ENCODE measurements around the gene NSMCE1. TPM values are rescaled to one million over a fixed set of nuclear protein-coding genes. Genes with fewer than 3 reads are reported as not detected.
A peak's percentile ranks its signal among the peaks of the same experiment; 100 is the strongest.

Gene NSMCE1
- total RNA-seq, 4 donors from 2014 or later: 20.9 to 41.3 (median 30.6) TPM

DNA sequence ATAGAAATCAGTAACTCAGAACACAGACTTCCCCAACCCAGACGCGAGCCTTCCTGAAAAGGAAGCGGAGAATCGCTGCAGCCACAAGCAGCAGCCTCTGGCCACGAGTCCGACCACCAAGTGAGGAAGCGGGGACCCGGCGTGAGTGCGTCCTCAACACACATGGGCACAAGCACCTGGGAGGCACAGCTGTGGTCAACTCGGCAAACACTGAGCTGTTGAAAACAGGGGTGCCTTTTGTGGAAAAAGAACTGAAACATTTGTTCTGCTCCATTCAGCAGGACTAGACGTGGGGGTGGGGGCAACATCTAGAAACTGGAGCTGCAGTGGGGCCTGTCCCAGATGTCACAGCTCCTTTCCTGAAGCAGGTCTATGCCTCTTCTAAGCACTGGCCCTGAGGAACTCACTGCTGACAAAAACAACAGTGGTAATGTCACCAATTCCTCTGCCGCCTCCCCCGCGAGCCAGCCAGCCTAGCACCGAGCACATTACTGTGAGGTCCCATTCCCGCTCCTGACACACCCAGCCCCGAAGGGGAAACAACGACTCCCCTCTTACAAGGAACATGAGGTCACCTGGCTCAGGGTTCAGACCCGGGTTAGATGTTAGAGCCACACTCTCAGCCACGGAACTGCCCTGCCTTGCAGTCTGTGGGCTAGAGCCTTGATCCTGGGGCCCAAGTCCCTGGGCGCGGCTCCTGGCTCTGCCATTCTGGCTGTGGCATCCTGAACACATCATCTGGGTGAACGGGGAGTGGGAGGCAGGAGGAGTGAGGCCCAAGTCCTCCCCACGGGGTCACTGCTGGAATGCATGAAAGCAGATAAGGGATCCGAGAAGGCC is 36.3 kb downstream of the NSMCE1 start:
- H3K36me3 ChIP-seq: peaks cover 0 to 9% (median 0%) of the 10 kb centered on the region in 3 donors
- H3K27me3 ChIP-seq: no peaks in the 10 kb centered on the region
- H3K9me3 ChIP-seq: no peaks in the 10 kb centered on the region
- TF ChIP-seq POLR2A (IDR thresholded peaks at IDR 0.05): peak in 1 of 2 donors; percentile 19
- TF ChIP-seq, protein P1, sequence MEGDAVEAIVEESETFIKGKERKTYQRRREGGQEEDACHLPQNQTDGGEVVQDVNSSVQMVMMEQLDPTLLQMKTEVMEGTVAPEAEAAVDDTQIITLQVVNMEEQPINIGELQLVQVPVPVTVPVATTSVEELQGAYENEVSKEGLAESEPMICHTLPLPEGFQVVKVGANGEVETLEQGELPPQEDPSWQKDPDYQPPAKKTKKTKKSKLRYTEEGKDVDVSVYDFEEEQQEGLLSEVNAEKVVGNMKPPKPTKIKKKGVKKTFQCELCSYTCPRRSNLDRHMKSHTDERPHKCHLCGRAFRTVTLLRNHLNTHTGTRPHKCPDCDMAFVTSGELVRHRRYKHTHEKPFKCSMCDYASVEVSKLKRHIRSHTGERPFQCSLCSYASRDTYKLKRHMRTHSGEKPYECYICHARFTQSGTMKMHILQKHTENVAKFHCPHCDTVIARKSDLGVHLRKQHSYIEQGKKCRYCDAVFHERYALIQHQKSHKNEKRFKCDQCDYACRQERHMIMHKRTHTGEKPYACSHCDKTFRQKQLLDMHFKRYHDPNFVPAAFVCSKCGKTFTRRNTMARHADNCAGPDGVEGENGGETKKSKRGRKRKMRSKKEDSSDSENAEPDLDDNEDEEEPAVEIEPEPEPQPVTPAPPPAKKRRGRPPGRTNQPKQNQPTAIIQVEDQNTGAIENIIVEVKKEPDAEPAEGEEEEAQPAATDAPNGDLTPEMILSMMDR (IDR thresholded peaks at IDR 0.05): no peak
- H3K4me3 ChIP-seq: no peak overlapping the region
- H3K4me1 ChIP-seq: peaks cover 20 to 80% (median 34%) of the 10 kb centered on the region in 4 donors
- peak overlapping the region; percentile 62 to 85 (median 80) for H3K27ac ChIP-seq
- DNase-seq: peak; percentile 82 to 88 (median 86)

DNA sequence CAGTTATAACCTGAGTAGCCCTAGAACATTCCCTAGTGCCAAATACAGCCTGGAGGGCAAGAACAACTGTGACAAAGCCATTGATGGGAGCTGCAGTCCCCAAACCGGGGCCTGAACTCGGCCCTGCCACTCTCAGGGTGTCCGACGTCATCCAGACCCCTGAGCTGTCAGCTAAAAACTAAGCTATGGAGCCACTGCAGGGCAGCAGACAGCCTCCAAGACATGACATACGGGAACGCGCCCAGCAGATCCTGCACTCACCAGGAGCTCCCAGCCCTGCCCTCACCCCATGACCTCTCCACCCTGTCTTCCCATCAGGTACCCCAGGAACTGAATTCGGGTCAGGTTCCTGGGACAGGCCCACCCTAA is 36.9 kb downstream of the NSMCE1 start:
- Histone ChIP-seq H3K9me3 (no peaks in the 10 kb centered on the region), H3K36me3 (peaks cover 0 to 9% (median 0%) of the 10 kb centered on the region in 3 donors), H3K27me3 (no peaks in the 10 kb centered on the region), H3K4me3 (no peak overlapping the region), H3K4me1 (peaks cover 19 to 78% (median 31%) of the 10 kb centered on the region in 4 donors), H3K27ac (peak overlapping the region; percentile 62 to 85 (median 80))
- no peak for DNase-seq
- TF ChIP-seq, protein P1 (IDR thresholded peaks at IDR 0.05): no peak
- TF ChIP-seq POLR2A (IDR thresholded peaks at IDR 0.05): no peak

DNA sequence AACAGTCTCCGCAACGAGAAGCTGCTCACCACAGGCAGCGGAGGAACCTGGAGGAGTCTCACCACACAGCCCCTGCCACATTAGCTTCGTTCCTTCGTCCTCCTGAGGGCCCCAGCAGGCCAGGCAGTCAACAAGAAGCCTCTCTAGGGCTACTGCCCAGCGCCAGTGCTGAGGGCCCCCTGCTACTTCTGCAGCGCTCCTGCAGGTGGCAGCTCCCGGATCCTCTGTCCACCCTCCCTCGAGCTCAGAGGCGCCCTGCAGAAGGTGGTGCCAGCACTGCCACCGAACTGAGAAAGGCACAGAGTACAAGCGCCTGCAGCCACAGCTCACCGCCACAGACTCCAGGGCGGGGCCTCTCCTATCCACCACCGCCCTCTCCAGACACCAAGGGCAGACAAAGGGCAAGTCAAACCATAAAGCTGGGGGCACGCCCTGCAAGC is 38.0 kb downstream of the NSMCE1 start:
- TF ChIP-seq POLR2A (IDR thresholded peaks at IDR 0.05): peak; percentile 66 to 85
- TF ChIP-seq, protein P1 (IDR thresholded peaks at IDR 0.05): peak in 3 of 6 experiments; percentile 61 to 63 (median 62)
- Histone ChIP-seq H3K27ac (peak overlapping the region; percentile 52 to 85 (median 78)), H3K4me1 (peaks cover 15 to 72% (median 23%) of the 10 kb centered on the region in 4 donors), H3K4me3 (peak overlapping the region in 1 of 4 donors; percentile 13), H3K36me3 (peaks cover 0 to 9% (median 0%) of the 10 kb centered on the region in 3 donors), H3K27me3 (no peaks in the 10 kb centered on the region), H3K9me3 (no peaks in the 10 kb centered on the region)
- peak; percentile 63 to 93 (median 93) for DNase-seq

DNA sequence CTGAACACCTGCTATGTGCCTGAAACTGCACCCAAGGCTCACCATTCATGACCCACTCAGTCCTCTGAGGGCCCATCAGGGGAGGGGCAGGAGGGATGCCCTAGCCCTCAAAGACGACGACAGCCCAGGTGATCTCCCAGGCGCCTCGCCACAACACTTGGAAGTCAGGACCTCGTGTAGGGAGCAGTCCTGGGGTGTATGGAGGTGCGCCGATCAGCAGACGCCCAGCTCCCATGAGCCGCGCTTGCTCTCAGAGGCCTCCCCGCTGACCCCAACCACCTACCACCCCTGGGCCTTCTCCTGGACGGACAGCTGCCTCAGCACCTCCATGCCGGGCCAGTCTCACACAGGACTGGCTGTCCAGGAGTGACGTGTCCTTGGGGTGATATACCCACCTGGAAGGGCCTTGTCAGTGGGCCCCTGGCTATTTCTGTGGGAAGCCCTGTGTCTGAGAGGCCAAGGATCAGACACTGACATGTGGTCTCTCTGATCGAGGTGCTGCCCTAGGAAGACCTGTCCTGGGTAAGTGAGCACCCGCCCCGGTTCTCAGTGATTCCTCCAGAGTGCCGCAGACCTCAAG is 38.6 kb downstream of the NSMCE1 start:
- TF ChIP-seq, protein P1 (IDR thresholded peaks at IDR 0.05): no peak
- no peak for TF ChIP-seq POLR2A (IDR thresholded peaks at IDR 0.05)
- Histone ChIP-seq H3K9me3 (no peaks in the 10 kb centered on the region), H3K4me3 (peak overlapping the region in 1 of 4 donors; percentile 13), H3K4me1 (peaks cover 13 to 70% (median 18%) of the 10 kb centered on the region in 4 donors), H3K27ac (peak overlapping the region; percentile 52 to 85 (median 78)), H3K36me3 (peaks cover 0 to 9% (median 0%) of the 10 kb centered on the region in 3 donors), H3K27me3 (no peaks in the 10 kb centered on the region)
- peak in 1 of 3 donors; percentile 49 for DNase-seq

DNA sequence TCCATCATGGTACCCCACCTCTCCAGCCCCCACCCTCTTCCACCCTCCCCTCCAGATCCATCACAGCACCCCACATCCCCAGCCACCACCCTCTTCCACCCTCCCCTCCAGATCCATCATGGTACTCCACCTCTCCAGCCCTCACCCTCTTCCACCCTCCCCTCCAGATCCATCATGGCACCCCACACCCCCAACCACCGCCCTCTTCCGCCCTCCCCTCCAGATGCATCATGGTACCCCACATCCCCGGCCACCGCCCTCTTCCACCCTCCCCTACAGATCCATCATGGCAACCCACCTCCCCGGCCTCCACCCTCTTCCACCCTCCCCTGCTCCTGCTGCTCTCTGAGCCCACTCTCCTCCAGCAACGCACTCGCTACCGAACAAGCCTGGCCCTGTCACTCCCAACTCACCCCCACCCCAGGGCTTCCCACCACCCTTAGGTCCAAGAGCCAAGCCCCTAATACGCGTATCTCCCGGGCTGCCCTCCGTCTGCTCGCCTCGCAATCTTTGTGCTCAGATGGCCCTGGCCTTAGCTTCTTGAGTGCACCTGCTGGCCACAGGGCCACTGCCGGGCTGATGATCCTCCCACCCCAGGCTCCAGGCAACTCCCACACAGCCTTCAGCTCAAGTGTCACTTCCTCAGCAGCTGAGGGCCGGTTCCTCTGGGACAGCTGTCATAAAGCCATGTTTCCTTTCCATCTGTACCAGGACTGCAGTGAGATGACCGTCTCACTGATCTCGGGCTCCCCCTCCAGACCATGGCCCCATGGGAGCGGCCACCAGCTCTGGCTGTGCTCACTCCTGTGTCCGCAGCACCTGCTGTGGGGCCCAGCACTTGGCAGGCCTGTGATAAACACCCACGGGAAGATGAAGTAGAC is 39.7 kb downstream of the NSMCE1 start:
- Histone ChIP-seq H3K4me3 (no peak overlapping the region), H3K9me3 (no peaks in the 10 kb centered on the region), H3K27ac (peak overlapping the region in 1 of 4 donors; percentile 78), H3K4me1 (peaks cover 13 to 62% (median 17%) of the 10 kb centered on the region in 4 donors), H3K27me3 (no peaks in the 10 kb centered on the region), H3K36me3 (peaks cover 0 to 18% (median 0%) of the 10 kb centered on the region in 3 donors)
- TF ChIP-seq, protein P1 (IDR thresholded peaks at IDR 0.05): peak in 1 of 6 experiments; percentile 22
- TF ChIP-seq POLR2A (IDR thresholded peaks at IDR 0.05): no peak
- peak in 1 of 3 donors; percentile 59 for DNase-seq
